Measurements from ENCODE around the gene R3HDM1.
"Not testable (repeated sequence)": the region's sequence is repeated elsewhere in the genome, so short reads cannot be mapped to it uniquely, and the experiment has no call there.

Gene R3HDM1

GRCh38 chr2:135612319-135612718 is 81.0 kb downstream of the R3HDM1 start:
- no peaks in the 10 kb centered on the region for H3K27me3 ChIP-seq (ENCODE audit: control insufficient read depth, insufficient read depth, low read length)
- H3K36me3 ChIP-seq (ENCODE audit: control insufficient read depth, insufficient read depth, low read length): no peaks in the 10 kb centered on the region
- H3K4me3 ChIP-seq (ENCODE audit: low read length): no peak overlapping the region
- DNase-seq (ENCODE audit: low read depth, low spot score): no peak
- H3K27ac ChIP-seq (ENCODE audit: low read length): no peak overlapping the region
- no CpG with 5 or more reads among the region's 2 CpGs for WGBS (ENCODE audit: insufficient coverage, insufficient read length)
- no peaks in the 10 kb centered on the region for H3K9me3 ChIP-seq (ENCODE audit: control insufficient read depth, insufficient read depth, low read length)
- H3K4me1 ChIP-seq (ENCODE audit: control insufficient read depth, insufficient read depth, low read length): no peaks in the 10 kb centered on the region

GRCh38 chr2:135615404-135615803 is 84.1 kb downstream of the R3HDM1 start:
- no CpG with 5 or more reads among the region's 3 CpGs for WGBS (ENCODE audit: insufficient coverage, insufficient read length)
- no peaks in the 10 kb centered on the region for H3K4me1 ChIP-seq (ENCODE audit: control insufficient read depth, insufficient read depth, low read length)
- DNase-seq (ENCODE audit: low read depth, low spot score): no peak

GRCh38 chr2:135617501-135618015 is 86.3 kb downstream of the R3HDM1 start:
- Histone ChIP-seq H3K4me3 (ENCODE audit: low read length) (no peak overlapping the region), H3K27me3 (ENCODE audit: control insufficient read depth, insufficient read depth, low read length) (no peaks in the 10 kb centered on the region), H3K9me3 (ENCODE audit: control insufficient read depth, insufficient read depth, low read length) (no peaks in the 10 kb centered on the region), H3K27ac (ENCODE audit: low read length) (no peak overlapping the region), H3K36me3 (ENCODE audit: control insufficient read depth, insufficient read depth, low read length) (no peaks in the 10 kb centered on the region), H3K4me1 (ENCODE audit: control insufficient read depth, insufficient read depth, low read length) (no peaks in the 10 kb centered on the region)
- DNase-seq (ENCODE audit: low read depth, low spot score): no peak

More at GRCh38 chr2:135615404-135615803, 84.1 kb downstream of the R3HDM1 start:
- H3K4me3 ChIP-seq (ENCODE audit: low read length): no peak overlapping the region
- no peaks in the 10 kb centered on the region for H3K9me3 ChIP-seq (ENCODE audit: control insufficient read depth, insufficient read depth, low read length)
- no peaks in the 10 kb centered on the region for H3K36me3 ChIP-seq (ENCODE audit: control insufficient read depth, insufficient read depth, low read length)
- no peak overlapping the region for H3K27ac ChIP-seq (ENCODE audit: low read length)
- no peaks in the 10 kb centered on the region for H3K27me3 ChIP-seq (ENCODE audit: control insufficient read depth, insufficient read depth, low read length)

GRCh38 chr2:135620198-135620597 is 88.9 kb downstream of the R3HDM1 start:
- no peak for DNase-seq (ENCODE audit: low read depth, low spot score)
- Histone ChIP-seq H3K4me1 (ENCODE audit: control insufficient read depth, insufficient read depth, low read length) (no peaks in the 10 kb centered on the region), H3K36me3 (ENCODE audit: control insufficient read depth, insufficient read depth, low read length) (no peaks in the 10 kb centered on the region; the same call in 1 of the 2 replicates), H3K4me3 (ENCODE audit: low read length) (no peak overlapping the region), H3K9me3 (ENCODE audit: control insufficient read depth, insufficient read depth, low read length) (no peaks in the 10 kb centered on the region), H3K27me3 (ENCODE audit: control insufficient read depth, insufficient read depth, low read length) (no peaks in the 10 kb centered on the region), H3K27ac (ENCODE audit: low read length) (no peak overlapping the region)
- WGBS (ENCODE audit: insufficient coverage, insufficient read length): 100% methylated on average over 1 of the region's 1 CpG

- H3K9me3 ChIP-seq (ENCODE audit: control insufficient read depth, insufficient read depth, low read length): no peaks in the 10 kb centered on the region
- H3K4me1 ChIP-seq (ENCODE audit: control insufficient read depth, insufficient read depth, low read length): no peaks in the 10 kb centered on the region
- no peaks in the 10 kb centered on the region for H3K27me3 ChIP-seq (ENCODE audit: control insufficient read depth, insufficient read depth, low read length)
- DNase-seq (ENCODE audit: low read depth, low spot score): no peak
- H3K36me3 ChIP-seq (ENCODE audit: control insufficient read depth, insufficient read depth, low read length): no peaks in the 10 kb centered on the region
- H3K4me3 ChIP-seq (ENCODE audit: low read length): no peak overlapping the region
- H3K27ac ChIP-seq (ENCODE audit: low read length): no peak overlapping the region
Measured at GRCh38 chr2:135629520-135629919, 98.2 kb downstream of the R3HDM1 start.

GRCh38 chr2:135630034-135630433 is 98.8 kb downstream of the R3HDM1 start:
- DNase-seq (ENCODE audit: low read depth, low spot score); H3K36me3 ChIP-seq (ENCODE audit: control insufficient read depth, insufficient read depth, low read length); H3K27ac ChIP-seq (ENCODE audit: low read length); H3K4me1 ChIP-seq (ENCODE audit: control insufficient read depth, insufficient read depth, low read length); H3K27me3 ChIP-seq (ENCODE audit: control insufficient read depth, insufficient read depth, low read length); H3K4me3 ChIP-seq (ENCODE audit: low read length); H3K9me3 ChIP-seq (ENCODE audit: control insufficient read depth, insufficient read depth, low read length): not testable (repeated sequence)
- WGBS (ENCODE audit: insufficient coverage, insufficient read length): no CpG with 5 or more reads among the region's 8 CpGs

- Histone ChIP-seq H3K36me3 (ENCODE audit: control insufficient read depth, insufficient read depth, low read length) (no peaks in the 10 kb centered on the region), H3K4me3 (ENCODE audit: low read length) (no peak overlapping the region), H3K27me3 (ENCODE audit: control insufficient read depth, insufficient read depth, low read length) (no peaks in the 10 kb centered on the region), H3K4me1 (ENCODE audit: control insufficient read depth, insufficient read depth, low read length) (no peaks in the 10 kb centered on the region), H3K9me3 (ENCODE audit: control insufficient read depth, insufficient read depth, low read length) (no peaks in the 10 kb centered on the region), H3K27ac (ENCODE audit: low read length) (no peak overlapping the region)
- DNase-seq (ENCODE audit: low read depth, low spot score): no peak
- WGBS (ENCODE audit: insufficient coverage, insufficient read length): no CpG with 5 or more reads among the region's 1 CpG
Measured at GRCh38 chr2:135630488-135630887, 99.2 kb downstream of the R3HDM1 start.

GRCh38 chr2:135633582-135633981 is 102.3 kb downstream of the R3HDM1 start:
- no peak for DNase-seq (ENCODE audit: low read depth, low spot score)
- no peaks in the 10 kb centered on the region for H3K27me3 ChIP-seq (ENCODE audit: control insufficient read depth, insufficient read depth, low read length)
- no peaks in the 10 kb centered on the region for H3K4me1 ChIP-seq (ENCODE audit: control insufficient read depth, insufficient read depth, low read length)
- WGBS (ENCODE audit: insufficient coverage, insufficient read length): no CpG with 5 or more reads among the region's 4 CpGs
- no peak overlapping the region for H3K27ac ChIP-seq (ENCODE audit: low read length)
- no peak overlapping the region for H3K4me3 ChIP-seq (ENCODE audit: low read length)
- H3K9me3 ChIP-seq (ENCODE audit: control insufficient read depth, insufficient read depth, low read length): no peaks in the 10 kb centered on the region
- peaks cover 4% of the 10 kb centered on the region; the same call in 1 of the 2 replicates for H3K36me3 ChIP-seq (ENCODE audit: control insufficient read depth, insufficient read depth, low read length)

- Histone ChIP-seq H3K36me3 (ENCODE audit: control insufficient read depth, insufficient read depth, low read length) (peaks cover 4% of the 10 kb centered on the region; the same call in 1 of the 2 replicates), H3K4me1 (ENCODE audit: control insufficient read depth, insufficient read depth, low read length) (no peaks in the 10 kb centered on the region), H3K27me3 (ENCODE audit: control insufficient read depth, insufficient read depth, low read length) (no peaks in the 10 kb centered on the region), H3K4me3 (ENCODE audit: low read length) (no peak overlapping the region), H3K9me3 (ENCODE audit: control insufficient read depth, insufficient read depth, low read length) (no peaks in the 10 kb centered on the region), H3K27ac (ENCODE audit: low read length) (no peak overlapping the region)
- WGBS (ENCODE audit: insufficient coverage, insufficient read length): no CpG with 5 or more reads among the region's 6 CpGs
- DNase-seq (ENCODE audit: low read depth, low spot score): no peak
Measured at GRCh38 chr2:135635212-135635835, 104.0 kb downstream of the R3HDM1 start.

GRCh38 chr2:135636982-135637381 is 105.7 kb downstream of the R3HDM1 start:
- no peak overlapping the region for H3K27ac ChIP-seq (ENCODE audit: low read length)
- no CpG with 5 or more reads among the region's 1 CpG for whole genome bisulfite sequencing (ENCODE audit: insufficient coverage, insufficient read length)
- no peak overlapping the region for H3K4me3 ChIP-seq (ENCODE audit: low read length)
- H3K9me3 ChIP-seq (ENCODE audit: control insufficient read depth, insufficient read depth, low read length): no peaks in the 10 kb centered on the region
- no peak for DNase-seq (ENCODE audit: low read depth, low spot score)
- H3K36me3 ChIP-seq (ENCODE audit: control insufficient read depth, insufficient read depth, low read length): peaks cover 6% of the 10 kb centered on the region; the same call in 1 of the 2 replicates
- H3K4me1 ChIP-seq (ENCODE audit: control insufficient read depth, insufficient read depth, low read length): no peaks in the 10 kb centered on the region
- H3K27me3 ChIP-seq (ENCODE audit: control insufficient read depth, insufficient read depth, low read length): no peaks in the 10 kb centered on the region

GRCh38 chr2:135637456-135638087 is 106.3 kb downstream of the R3HDM1 start:
- Histone ChIP-seq H3K36me3 (ENCODE audit: control insufficient read depth, insufficient read depth, low read length) (peaks cover 6% of the 10 kb centered on the region; the same call in 1 of the 2 replicates), H3K27me3 (ENCODE audit: control insufficient read depth, insufficient read depth, low read length) (no peaks in the 10 kb centered on the region), H3K9me3 (ENCODE audit: control insufficient read depth, insufficient read depth, low read length) (no peaks in the 10 kb centered on the region), H3K27ac (ENCODE audit: low read length) (no peak overlapping the region), H3K4me3 (ENCODE audit: low read length) (no peak overlapping the region), H3K4me1 (ENCODE audit: control insufficient read depth, insufficient read depth, low read length) (no peaks in the 10 kb centered on the region)
- DNase-seq (ENCODE audit: low read depth, low spot score): no peak
- WGBS (ENCODE audit: insufficient coverage, insufficient read length): 100% methylated on average over 1 of the region's 4 CpGs

Data from iPS DF 6.9 (cell line).